ENCODE results near the gene TOMM34. TPM values are rescaled to one million over a fixed set of nuclear protein-coding genes. Genes with fewer than 3 reads are reported as not detected.

The TOMM34 gene
- total and polyA plus RNA-seq, 2 of the 13 experiments (the other 11 are each of a cell fraction or from before 2014, with no cell fraction given), result 36.2 to 52.0 TPM

DNA sequence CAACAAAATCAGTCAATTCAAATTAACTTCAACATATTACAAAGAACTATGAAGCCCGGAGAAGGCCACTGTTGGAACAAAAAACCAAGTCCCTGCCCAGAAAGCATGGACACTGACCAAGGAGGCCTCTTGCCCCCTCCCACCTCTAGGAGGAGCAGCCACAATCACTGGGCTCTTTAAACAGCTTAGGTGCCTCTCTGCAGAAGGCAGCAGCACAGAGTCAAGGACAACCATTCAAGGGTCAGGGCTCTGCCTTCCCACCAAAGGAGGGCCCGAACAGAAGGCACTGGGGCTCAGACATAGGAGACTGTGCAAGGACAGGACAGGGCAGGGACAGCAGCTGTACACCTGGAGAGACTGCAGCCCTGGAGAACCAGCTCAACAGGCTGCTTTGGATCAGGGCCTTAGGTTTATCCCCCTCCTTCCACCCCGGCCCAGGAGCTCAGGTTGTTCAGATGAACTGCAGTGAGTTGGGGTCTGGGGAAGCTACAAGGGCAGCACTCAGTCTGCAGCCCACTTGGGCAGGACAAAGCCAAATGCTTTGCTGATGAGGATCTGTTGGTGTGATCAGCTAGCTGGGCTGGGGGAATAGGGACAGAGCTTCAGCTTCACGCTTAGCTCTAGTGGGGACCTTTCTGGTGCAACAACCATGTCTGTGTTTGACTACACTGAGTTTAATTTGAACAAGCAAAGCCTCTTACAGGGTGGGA is 17.8 kb downstream of the TOMM34 start (continued):
- TF ChIP-seq, protein P1, sequence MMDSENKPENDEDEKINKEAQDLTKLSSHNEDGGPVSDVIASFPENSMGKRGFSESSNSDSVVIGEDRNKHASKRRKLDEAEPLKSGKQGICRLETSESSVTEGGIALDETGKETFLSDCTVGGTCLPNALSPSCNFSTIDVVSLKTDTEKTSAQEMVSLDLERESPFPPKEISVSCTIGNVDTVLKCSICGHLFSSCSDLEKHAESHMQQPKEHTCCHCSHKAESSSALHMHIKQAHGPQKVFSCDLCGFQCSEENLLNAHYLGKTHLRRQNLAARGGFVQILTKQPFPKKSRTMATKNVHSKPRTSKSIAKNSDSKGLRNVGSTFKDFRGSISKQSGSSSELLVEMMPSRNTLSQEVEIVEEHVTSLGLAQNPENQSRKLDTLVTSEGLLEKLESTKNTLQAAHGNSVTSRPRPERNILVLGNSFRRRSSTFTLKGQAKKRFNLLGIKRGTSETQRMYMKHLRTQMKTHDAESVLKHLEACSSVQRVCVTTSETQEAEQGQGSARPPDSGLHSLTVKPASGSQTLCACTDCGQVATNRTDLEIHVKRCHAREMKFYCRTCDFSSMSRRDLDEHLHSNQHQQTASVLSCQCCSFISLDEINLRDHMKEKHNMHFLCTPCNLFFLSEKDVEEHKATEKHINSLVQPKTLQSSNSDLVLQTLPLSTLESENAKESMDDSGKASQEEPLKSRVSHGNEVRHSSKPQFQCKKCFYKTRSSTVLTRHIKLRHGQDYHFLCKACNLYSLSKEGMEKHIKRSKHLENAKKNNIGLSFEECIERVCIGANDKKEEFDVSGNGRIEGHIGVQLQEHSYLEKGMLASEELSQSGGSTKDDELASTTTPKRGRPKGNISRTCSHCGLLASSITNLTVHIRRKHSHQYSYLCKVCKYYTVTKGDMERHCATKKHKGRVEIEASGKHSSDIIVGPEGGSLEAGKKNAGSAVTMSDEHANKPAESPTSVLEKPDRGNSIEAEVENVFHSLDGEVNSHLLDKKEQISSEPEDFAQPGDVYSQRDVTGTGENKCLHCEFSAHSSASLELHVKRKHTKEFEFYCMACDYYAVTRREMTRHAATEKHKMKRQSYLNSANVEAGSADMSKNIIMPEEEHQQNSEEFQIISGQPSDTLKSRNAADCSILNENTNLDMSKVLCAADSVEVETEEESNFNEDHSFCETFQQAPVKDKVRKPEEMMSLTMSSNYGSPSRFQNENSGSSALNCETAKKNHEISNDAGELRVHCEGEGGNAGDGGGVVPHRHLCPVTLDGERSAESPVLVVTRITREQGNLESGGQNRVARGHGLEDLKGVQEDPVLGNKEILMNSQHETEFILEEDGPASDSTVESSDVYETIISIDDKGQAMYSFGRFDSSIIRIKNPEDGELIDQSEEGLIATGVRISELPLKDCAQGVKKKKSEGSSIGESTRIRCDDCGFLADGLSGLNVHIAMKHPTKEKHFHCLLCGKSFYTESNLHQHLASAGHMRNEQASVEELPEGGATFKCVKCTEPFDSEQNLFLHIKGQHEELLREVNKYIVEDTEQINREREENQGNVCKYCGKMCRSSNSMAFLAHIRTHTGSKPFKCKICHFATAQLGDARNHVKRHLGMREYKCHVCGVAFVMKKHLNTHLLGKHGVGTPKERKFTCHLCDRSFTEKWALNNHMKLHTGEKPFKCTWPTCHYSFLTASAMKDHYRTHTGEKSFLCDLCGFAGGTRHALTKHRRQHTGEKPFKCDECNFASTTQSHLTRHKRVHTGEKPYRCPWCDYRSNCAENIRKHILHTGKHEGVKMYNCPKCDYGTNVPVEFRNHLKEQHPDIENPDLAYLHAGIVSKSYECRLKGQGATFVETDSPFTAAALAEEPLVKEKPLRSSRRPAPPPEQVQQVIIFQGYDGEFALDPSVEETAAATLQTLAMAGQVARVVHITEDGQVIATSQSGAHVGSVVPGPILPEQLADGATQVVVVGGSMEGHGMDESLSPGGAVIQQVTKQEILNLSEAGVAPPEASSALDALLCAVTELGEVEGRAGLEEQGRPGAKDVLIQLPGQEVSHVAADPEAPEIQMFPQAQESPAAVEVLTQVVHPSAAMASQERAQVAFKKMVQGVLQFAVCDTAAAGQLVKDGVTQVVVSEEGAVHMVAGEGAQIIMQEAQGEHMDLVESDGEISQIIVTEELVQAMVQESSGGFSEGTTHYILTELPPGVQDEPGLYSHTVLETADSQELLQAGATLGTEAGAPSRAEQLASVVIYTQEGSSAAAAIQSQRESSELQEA (CRISPR knock-in tag; IDR thresholded peaks at IDR 0.05; ENCODE audit: not compliant biosample characterization), result peak; percentile 31
- TF ChIP-seq ZFP90 (CRISPR knock-in tag; IDR thresholded peaks at IDR 0.05; ENCODE audit: borderline replicate concordance), result no peak
- TF ChIP-seq NR2F6 (IDR thresholded peaks at IDR 0.05), result peak; percentile 59; the same call in 1 of the 2 replicates
- peak; percentile 52; the same call in 1 of the 2 replicates for TF ChIP-seq NR2F6 (CRISPR knock-in tag; IDR thresholded peaks at IDR 0.05)
- TF ChIP-seq, protein P2, sequence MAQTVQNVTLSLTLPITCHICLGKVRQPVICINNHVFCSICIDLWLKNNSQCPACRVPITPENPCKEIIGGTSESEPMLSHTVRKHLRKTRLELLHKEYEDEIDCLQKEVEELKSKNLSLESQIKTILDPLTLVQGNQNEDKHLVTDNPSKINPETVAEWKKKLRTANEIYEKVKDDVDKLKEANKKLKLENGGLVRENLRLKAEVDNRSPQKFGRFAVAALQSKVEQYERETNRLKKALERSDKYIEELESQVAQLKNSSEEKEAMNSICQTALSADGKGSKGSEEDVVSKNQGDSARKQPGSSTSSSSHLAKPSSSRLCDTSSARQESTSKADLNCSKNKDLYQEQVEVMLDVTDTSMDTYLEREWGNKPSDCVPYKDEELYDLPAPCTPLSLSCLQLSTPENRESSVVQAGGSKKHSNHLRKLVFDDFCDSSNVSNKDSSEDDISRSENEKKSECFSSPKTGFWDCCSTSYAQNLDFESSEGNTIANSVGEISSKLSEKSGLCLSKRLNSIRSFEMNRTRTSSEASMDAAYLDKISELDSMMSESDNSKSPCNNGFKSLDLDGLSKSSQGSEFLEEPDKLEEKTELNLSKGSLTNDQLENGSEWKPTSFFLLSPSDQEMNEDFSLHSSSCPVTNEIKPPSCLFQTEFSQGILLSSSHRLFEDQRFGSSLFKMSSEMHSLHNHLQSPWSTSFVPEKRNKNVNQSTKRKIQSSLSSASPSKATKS (CRISPR knock-in tag; IDR thresholded peaks at IDR 0.05), result no peak
- TF ChIP-seq RFXAP (CRISPR knock-in tag; IDR thresholded peaks at IDR 0.05; ENCODE audit: borderline replicate concordance), result no peak
- TF ChIP-seq ZNF275 (CRISPR knock-in tag; IDR thresholded peaks at IDR 0.05; ENCODE audit: borderline replicate concordance), result no peak
- TF ChIP-seq, protein P3, sequence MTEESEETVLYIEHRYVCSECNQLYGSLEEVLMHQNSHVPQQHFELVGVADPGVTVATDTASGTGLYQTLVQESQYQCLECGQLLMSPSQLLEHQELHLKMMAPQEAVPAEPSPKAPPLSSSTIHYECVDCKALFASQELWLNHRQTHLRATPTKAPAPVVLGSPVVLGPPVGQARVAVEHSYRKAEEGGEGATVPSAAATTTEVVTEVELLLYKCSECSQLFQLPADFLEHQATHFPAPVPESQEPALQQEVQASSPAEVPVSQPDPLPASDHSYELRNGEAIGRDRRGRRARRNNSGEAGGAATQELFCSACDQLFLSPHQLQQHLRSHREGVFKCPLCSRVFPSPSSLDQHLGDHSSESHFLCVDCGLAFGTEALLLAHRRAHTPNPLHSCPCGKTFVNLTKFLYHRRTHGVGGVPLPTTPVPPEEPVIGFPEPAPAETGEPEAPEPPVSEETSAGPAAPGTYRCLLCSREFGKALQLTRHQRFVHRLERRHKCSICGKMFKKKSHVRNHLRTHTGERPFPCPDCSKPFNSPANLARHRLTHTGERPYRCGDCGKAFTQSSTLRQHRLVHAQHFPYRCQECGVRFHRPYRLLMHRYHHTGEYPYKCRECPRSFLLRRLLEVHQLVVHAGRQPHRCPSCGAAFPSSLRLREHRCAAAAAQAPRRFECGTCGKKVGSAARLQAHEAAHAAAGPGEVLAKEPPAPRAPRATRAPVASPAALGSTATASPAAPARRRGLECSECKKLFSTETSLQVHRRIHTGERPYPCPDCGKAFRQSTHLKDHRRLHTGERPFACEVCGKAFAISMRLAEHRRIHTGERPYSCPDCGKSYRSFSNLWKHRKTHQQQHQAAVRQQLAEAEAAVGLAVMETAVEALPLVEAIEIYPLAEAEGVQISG (CRISPR knock-in tag; IDR thresholded peaks at IDR 0.05), result peak; percentile 98
- TF ChIP-seq ZNF546 (CRISPR knock-in tag; conservative IDR thresholded peaks at IDR 0.05), result no peak
- TF ChIP-seq SRSF9 (IDR thresholded peaks at IDR 0.05; ENCODE audit: borderline replicate concordance, insufficient read depth, low read depth, low read length, poor library complexity, severe bottlenecking), result no peak
- TF ChIP-seq HOXA3 (CRISPR knock-in tag; IDR thresholded peaks at IDR 0.05), result peak; percentile 24; the same call in 1 of the 2 replicates
- TF ChIP-seq HNF4A (CRISPR knock-in tag; IDR thresholded peaks at IDR 0.05), result no peak
